GM19023 (cell line): Measurements from ENCODE around the gene TRIM39.
"Not testable (repeated sequence)": the region's sequence is repeated elsewhere in the genome, so short reads cannot be mapped to it uniquely, and the experiment has no call there.

Source experiments
- ATAC-seq: cut with Tn5 transposase; IDR thresholded peaks from one replicate; pipeline ENCODE4 v1.9.1; 2021; ENCODE audit warnings: mild to moderate bottlenecking, moderate library complexity; ENCODE audit not compliant: unreplicated experiment

The TRIM39 gene

GRCh38 chr6:30326526-30327231 is at the start of gene TRIM39:
TRIM39 (plus strand) TSS chr6:30326927; CDS start chr6:30329318, 2,391 bp downstream.
- ATAC-seq: peak; percentile 78

- not testable (repeated sequence) for ATAC-seq
Measured at GRCh38 chr6:30280988-30281387, 45.7 kb upstream of the TRIM39 start.

GRCh38 chr6:30282522-30282921 is 44.2 kb upstream of the TRIM39 start:
- ATAC-seq: no peak

GRCh38 chr6:30283761-30284160 is 43.0 kb upstream of the TRIM39 start:
- no peak for ATAC-seq

DNA sequence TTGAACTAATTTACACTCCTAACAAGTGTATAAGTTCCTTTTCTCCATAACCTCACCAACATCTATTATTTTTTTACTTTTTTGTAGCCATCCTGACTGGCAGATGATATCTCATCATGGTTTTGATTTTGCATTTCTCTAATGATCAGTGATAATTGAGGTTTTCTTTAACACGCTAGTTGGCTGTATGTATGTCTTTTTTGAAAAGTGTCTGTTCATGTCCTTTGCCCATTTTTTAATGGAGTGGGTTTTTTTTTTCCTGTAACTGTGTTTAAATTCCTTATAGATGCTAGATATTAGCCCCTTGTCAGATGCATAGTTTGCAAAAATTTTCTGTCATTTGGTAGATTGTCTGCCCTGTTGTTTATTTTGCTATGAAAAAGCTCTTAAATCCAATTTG is 39.6 kb upstream of the TRIM39 start:
- no peak for ATAC-seq

- ATAC-seq: no peak
Measured at GRCh38 chr6:30295837-30296236, 30.9 kb upstream of the TRIM39 start.

DNA sequence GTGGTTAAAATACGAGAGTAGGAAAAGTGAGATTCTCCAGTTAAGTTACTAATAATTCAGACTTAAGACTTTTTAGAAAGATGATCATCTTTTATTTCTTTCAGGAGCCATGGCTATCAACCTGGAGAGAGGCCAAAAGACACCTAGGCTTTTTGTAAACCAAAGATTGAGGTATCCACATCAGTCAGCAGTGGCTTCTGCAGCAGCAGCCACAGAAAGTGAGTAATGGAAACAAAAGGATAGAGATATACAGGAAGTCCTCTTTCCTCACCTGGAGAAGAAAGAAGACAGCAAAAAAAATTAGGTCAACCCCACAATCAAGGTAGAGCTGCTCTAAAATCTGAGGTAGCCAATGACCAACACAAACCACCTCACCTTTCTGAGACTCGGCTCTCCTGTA is 22.7 kb upstream of the TRIM39 start:
- no peak for ATAC-seq

DNA sequence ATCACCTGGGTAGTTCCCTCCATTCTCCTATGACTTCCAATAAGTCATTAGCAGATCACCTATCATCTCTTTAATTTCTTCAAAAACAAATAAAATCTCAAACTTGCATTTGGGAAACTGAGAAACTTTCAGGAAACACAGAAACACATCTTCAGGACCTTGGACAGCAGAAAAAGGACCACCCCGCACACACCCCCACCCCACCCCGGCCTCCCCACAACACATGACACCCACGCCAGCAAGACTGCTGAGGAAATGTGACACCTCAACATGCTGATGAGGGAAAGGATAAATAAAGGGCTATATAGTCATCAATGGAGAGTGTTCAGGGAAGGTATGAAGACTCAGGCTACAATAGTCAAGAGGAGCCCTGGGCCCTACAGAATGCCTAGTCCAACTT is 15.6 kb upstream of the TRIM39 start:
- ATAC-seq: no peak

DNA sequence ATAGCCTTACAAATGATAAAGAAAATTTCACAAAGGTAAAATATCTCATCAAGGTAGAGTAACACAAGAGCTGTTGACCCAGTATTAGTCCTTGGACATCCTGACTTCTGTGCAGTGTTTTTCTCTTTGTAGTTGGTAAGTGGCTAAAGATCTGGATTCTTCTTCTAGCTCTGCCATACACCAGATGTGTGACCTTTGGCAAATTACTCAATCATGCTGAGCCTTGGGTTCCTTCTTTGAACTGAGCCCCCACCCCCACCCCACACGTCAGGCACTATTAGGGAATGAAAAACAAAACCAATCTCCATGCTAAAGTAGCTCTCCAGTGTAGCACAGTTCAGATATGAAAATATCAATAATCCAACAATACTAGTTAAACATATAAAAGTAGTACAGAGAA is 15.1 kb upstream of the TRIM39 start:
- ATAC-seq: no peak

DNA sequence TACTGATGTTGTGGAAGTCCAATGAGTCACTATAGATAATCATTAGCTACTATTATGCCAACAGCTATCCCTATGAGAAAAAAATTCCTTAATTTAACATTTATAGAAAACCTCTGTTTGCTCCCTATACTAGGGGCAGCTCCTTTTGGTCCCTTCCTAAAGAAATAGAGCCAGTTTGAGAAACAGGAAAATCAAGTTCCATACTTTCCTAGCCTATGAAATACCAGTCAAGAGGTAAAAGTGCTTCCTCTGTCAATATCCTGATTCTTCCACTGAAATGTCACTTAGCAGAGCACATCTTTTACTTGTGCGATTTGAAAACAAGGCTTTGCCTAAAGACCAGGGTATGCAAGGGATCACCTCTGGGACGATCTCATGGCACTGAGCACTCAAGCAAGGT is 14.5 kb upstream of the TRIM39 start:
- no peak for ATAC-seq

DNA sequence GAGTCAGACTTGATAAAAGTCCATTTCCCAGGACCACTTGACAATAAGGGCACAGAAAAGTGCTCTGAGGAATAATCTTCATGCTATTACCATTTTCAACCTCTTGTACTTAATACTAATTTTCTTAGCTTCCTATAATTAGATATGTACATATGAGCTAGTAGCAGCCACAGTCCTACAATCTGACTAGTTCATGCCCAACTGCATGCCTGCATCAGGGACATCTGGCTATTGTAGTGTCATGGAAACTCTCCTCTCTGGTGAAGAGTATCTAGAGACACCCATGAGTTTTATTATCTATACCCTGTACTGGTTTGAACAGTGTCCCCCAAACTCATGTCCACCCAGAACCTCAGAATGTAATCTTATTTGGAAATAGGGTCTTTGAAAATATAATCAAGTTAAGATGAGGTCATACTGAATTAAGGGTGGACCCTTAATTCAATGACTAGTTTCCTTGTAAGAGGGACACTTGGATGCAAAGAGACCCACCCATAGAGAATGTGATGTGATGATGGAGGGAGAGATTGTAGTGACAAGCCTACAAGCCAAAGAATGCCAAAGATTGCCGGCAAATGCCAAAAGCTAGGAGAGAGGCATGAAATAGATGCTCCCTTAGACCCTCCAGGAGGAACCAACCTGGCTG is 13.9 kb upstream of the TRIM39 start:
- no peak for ATAC-seq

DNA sequence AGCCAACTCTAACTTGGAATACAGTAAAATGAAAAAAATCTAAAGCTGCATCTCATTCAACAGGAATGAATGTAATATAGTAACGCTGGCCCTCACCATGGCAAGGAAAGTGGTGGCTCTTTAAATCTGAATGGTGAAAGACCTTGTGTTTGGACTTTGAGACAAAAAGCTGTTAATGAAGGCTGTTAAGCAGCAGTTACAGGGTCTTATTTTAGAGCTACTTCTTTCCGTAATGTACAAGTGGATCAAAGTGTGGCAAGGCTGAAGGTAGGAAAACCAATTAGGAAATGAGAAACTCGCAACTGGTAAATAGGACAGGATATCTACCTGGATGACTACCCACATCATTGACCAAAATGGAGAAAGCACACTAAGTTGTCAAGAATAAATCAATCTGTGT is 11.6 kb upstream of the TRIM39 start:
- ATAC-seq: no peak

- ATAC-seq: no peak
Measured at GRCh38 chr6:30317913-30318589, 8.7 kb upstream of the TRIM39 start.

- no peak for ATAC-seq
Measured at GRCh38 chr6:30319146-30319835, 7.4 kb upstream of the TRIM39 start.

DNA sequence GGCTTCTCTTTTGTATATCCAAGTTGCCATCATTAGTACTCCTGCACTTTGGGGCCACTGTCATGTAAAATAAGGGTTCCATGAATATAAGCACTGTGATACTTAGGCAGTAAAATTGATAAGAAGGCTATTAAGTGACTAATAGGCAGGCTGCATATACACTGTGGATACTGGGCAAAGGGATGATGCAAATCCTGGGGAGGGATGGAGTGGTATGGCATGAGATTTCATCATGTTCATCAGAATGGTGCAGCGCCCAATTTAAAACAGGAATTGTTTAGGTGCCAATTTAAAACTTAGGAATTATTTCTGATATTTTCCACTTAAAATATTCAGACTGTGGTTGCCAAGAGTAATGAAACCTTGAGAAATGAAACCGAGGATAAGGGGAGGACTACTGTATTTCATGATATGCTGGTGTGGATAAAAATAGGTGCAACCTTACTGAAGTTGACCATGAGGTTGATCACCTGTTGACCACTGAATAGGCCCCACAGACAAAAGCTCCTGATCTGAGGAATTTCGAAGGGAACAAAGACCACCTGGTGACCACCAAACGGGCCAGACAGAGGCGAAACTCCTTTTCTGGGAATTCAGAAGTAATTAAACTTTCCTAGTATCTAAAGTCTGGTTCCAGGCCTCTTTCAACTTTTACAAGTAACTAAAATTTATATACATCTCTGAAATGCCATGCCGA is 4.9 kb upstream of the TRIM39 start:
- no peak for ATAC-seq

- ATAC-seq: no peak
Measured at GRCh38 chr6:30322527-30323501, 3.9 kb upstream of the TRIM39 start.

DNA sequence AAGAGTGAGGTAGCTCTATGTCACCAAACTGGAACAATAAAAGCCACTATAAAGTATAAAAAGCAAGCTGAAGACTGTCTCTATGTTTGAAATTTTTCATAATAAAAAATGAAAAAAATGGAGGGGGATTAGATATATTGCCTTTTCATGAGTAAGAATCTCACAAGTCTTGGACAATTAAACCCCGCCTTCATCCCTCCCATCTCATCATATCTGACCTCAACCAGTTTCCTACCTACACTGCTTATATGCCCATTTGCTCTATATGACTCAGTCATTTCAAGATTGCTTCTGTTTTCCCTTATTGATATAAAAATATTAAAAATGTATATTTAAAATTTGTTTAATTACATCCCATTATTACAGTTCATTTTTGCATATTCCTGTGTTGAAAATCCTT is 2.9 kb upstream of the TRIM39 start:
- ATAC-seq: no peak

- ATAC-seq: peak; percentile 24
Measured at GRCh38 chr6:30325150-30325872, 1.4 kb upstream of the TRIM39 start.

DNA sequence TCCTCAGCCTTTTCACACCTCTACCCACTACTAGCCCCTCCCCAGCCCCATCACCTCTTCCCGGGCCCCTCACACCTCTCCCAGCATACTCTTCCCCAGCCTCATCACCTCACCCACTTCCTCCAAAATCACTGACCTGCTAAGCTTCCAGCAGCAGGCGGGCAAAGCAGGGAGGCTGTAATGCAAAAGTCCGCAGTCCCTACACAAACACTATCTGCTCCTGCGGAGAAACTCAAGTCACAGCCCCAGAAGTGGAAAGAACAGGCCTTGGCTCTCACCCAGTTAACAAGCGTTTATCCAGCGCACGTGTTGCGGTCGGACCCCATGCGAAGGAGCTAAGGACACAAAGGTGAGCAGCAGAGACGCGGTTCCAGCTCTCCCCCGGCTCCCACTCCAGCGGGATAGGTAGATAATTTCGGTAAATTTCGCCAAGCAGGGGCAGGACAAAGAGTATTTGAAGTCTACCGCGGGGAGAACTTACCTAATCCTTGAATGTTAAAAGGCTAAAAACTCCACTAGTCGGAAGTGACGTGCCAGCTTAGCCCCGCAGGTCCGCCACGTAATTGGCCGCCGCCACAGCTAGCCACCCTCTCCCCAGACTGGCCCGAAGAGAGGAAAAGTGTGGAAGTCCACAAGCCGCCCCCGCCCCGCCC is 728 bp upstream of the TRIM39 start:
- peak; percentile 43 for ATAC-seq
